AG09309 (cell line): ENCODE results near the gene SSR3.

Source experiments
- DNase-seq: peaks from one replicate; pipeline ENCODE4 v3.0.0-alpha.2; 2010; ENCODE audit warnings: low read depth
- H3K4me3 ChIP-seq: 2 replicates; pipeline ENCODE4 v1.5.1; 2011; ENCODE audit warnings: mild to moderate bottlenecking, low read depth, low read length, moderate library complexity; ENCODE audit not compliant: control insufficient read depth
- CTCF ChIP-seq: IDR thresholded peaks from 2 replicates; pipeline ENCODE4 v1.5.1; 2011; ENCODE audit warnings: mild to moderate bottlenecking, low read depth, low read length, inconsistent platforms; ENCODE audit not compliant: insufficient read depth, control insufficient read depth; ENCODE audit errors: missing control alignments

Gene SSR3

GRCh38 chr3:156548041-156548687, 6.8 kb downstream of the SSR3 start:
- no peak for TF ChIP-seq CTCF
- no peak for DNase-seq
- H3K4me3 ChIP-seq = no peak overlapping the region

GRCh38 chr3:156547637-156548036, 7.3 kb downstream of the SSR3 start:
- no peak for DNase-seq
- no peak overlapping the region for H3K4me3 ChIP-seq
- TF ChIP-seq CTCF = no peak

- DNase-seq = no peak
- TF ChIP-seq CTCF = no peak
Observed at GRCh38 chr3:156543043-156543555, 11.8 kb downstream of the SSR3 start.

GRCh38 chr3:156542101-156543042, 12.5 kb downstream of the SSR3 start:
- no peak overlapping the region for H3K4me3 ChIP-seq
- no peak for DNase-seq
- no peak for TF ChIP-seq CTCF

More at GRCh38 chr3:156543043-156543555, 11.8 kb downstream of the SSR3 start:
- no peak overlapping the region for H3K4me3 ChIP-seq

- DNase-seq = no peak
- no peak overlapping the region for H3K4me3 ChIP-seq
- no peak for TF ChIP-seq CTCF
Observed at GRCh38 chr3:156539802-156540201, 15.1 kb downstream of the SSR3 start.

GRCh38 chr3:156539051-156539450, 15.9 kb downstream of the SSR3 start:
- no peak for DNase-seq
- TF ChIP-seq CTCF = no peak
- no peak overlapping the region for H3K4me3 ChIP-seq
